Bone marrow (tissue), 2 donors: ENCODE data around the gene BRD4.
A peak's percentile ranks its signal among the peaks of the same experiment; 100 is the strongest.

Experiments used
- DNase-seq, 2 donors: peaks; one replicate each; lab custom pipeline; 2025; lab: John Stamatoyannopoulos, UW

Gene BRD4

DNA sequence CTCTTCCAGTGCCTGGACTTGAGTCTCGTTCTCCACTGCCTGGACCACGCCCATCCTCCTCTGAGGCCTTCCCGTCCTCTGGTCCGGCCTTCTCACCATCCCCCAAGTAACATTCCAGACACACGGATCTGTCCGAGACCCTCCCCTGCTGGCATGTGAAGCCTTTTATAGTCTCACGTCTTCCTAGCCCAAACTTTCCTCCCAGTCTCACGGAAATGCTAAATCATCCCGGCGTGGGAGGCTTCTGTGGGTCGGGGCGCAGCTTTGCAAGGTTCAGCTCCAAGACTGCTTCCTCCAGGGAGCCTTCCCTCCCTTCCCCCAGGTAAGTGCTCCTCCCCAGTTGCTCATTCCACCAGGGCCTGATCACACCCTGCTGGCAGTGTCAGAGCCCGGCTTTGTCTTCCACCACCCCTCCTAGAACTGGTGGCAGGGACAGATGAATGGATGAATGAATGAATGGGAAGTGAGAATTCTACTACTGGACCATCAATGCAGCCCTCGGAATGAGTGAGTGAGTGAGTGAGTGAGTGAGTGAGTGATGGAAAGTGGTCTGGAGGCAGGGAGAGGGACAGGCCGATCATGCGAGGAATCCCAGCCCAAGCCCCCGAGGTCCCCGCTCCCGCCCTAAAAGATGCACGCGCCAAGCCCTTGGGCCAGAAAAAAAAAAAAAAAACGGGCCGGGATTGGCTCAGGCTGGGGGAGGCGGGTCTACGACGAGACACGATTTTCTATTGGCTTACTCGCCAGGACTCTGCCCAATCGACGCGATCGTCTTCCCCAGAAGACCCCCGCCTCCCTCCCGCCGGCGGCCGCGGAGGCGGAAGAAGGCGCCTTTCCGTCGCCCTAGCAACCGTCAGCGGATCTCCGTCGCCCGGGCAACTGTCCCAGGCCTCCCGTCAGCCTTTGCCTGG, 109.3 kb downstream of the BRD4 start:
- DNase-seq = peak; percentile 25 to 48

DNA sequence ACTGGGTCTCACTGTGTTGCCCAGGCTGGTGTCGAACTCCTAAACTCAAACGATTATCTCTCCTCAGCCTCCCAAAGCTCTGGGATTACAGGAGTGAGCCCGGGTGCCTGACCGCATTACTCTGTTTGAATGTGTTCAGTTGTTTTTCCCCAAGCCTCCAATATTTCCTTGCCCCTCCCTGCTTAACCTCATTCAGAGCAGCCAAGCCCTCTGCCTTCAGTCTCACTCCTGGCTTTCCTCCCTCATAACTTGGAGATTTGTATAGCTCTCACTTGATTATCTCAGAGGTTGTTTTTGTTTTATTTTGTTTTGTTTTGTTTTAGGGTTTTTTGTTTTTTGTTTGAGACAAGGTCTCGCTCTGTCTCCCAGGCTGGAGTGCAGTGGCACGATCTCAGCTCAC, 111.5 kb downstream of the BRD4 start:
- DNase-seq = no peak

DNA sequence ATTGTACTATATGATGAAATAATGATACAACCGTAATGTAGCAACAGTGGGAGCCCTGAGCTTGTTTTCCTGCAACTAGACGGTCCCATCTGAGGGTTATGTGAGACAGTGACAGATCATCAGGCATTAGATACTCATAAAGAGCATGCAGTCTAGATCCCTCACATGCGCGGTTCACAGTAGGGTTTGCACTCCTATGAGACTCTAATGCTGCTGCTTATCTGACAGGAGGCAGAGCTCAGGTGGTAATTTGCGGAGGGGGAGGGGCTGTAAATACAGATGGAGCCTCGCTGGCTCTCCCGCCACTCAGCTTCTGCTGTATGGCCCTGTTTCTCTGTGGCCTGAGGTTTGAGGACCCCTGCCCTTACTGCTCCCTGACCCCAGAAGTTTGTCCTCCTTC, 113.8 kb downstream of the BRD4 start:
- no peak for DNase-seq

DNA sequence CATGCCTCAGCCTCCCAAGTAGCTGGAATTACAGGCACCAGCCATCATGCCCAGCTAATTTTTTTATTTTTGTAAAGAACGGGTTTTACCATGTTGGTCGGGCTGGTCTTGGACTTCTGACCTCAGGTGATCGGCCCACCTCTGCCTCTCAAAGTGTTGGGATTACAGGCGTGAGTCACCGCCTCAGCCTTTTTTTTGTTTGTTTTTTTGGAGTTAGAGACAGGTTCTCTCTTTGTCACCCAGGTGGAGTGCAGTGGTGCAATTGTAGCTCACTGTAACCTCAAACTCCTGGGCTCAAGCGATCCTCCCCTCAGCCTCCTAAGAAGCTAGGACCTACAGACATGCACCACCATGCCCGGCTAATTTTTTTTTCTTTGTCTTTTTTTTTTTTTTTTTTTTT, 116.0 kb downstream of the BRD4 start:
- no peak for DNase-seq

DNA sequence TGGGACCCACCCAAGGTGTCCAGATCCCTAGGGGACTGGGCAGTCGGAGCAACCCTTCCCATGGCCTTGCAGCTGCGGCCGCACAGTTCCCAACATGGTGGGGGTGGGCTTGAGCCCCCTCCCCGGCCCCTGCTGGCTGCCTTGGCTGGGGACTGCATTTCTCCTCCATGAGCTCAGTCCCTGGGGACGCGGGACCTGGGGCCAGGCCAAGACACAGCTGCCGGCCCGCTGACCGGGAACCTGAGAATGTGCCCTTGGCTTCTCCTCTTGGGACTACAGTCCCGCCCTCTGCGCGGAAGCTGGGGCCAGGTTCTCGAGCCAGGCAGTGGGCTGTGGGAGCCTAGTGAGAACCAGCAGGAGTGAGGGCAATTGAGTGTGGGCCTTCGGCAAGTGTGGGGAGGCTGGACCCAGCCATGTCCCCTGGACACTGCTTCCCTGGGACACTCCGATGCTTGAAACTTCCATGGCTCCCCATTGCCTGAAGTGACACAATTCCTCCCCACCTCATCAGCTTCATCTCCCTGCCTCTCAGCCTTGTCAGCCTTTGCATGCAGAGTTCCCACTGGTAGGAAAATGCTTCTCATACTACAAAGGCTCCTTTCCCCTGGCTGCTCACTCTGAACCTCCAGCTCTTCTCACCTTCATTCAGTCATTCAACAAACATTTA, 118.5 kb downstream of the BRD4 start:
- no peak for DNase-seq

DNA sequence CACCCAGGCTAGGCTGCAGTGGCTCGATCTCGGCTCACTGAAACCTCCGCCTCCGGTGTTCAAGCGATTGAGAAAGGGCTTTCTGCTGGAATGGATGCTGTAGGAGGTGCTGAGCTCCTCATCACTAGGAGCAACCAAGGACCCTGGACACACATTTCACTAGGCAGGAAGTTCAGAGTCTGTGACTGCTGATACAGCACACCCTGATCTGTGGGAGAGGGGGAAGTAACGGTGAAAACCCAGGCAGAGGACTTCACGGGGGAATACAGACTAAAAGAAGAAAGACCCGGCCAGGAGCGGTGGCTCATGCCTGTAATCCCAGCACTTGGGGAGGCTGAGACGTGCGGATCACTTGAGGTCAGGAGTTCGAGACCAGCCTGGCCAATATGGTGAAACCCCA, 119.6 kb downstream of the BRD4 start:
- DNase-seq = no peak

DNA sequence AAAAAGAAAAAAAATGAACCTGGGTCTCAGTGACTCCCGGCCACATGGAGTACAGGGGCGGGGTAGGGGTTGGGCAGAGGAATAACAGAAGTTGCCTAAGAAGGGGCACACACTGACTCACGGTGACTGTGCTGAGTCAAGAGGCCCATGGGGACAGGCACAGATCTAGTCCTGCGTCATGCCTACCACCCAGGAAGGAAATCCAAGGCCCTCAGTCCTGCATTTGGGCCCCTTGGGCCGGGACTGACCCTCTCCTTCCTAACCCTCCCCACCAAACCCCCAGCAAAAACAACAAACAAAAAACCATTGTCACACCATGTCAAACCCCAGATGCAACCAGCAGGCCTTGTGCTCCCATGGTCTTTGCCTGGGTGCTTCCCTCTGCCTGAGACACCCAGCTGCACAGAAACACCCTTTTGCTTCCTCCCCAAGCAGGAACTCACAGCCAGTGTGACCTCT, 122.0 kb downstream of the BRD4 start:
- DNase-seq = peak; percentile 66 to 81

DNA sequence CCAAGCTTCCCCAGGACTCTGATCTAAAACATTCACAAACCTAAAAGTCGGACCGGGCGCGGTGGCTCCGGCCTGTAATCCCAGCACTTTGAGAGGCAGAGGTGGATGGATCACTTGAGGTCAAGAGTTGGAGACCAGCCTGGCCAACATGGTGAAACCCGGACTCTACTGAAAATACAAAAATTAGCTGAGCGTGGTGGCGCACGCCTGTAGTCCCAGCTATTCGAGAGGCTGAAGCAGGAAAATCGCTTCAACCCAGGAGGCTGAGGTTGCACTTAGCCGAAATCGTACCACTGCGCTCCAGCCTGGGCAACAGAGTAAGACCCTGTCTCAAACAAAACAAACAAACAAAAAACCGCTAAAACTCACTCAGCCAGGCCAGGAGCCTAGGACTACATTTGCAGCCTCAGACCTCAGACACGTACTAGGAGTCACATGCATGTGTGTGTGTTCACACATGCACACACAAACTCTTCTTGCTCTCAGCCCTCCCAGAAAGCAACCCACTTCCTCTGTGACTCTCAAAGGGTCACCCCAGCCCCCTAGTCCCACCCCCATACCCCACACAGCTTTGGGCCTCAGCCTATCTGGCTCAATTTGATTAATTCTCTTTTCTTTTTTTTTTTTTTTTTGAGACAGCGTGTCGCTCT, 130.8 kb downstream of the BRD4 start:
- no peak for DNase-seq

DNA sequence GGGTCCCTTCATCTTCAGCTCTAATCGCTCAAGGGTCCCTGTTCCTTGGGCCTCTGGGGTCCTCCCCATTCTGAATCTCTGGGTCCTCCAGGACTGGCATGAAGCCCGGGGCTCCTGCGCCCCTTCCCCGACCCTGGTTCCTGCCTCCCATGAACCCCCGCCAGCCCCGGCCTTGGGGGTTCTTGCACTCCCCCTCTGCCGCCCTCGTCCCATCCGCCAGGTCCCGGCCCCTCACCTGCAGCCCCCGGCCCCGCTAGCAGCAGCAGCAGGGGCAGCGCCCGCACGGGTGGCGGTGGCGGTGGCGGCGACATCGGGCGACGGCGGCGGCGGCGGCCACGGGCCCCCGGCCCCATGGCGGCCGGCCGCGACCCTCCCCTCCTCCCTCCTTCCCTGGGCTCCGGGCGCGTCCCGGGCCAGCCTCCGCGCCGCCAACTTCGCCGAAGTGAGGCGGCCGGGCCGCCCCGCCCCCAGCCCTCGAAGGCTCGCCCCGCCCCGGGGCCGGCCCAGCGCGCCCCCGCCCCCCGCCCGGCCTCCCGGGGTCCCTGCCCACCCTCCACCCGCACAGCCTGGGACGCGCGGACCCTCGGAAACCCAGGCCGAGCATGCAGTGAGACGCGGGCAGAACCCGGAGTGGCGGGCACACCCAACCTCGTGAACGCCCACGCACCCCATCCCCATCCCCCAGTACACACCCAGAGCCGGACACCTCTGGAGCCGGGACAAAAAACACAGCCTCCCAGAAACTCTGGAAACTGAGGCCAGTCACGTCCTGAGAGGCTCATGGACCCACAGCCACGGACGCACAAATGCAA, 131.6 kb downstream of the BRD4 start, which contains the start of gene NOTCH3:
Gene NOTCH3, minus strand, starts transcription at position 443 of the 812 bp plus-strand sequence. Its CDS starts 90 bp downstream, at position 353.
- DNase-seq = no peak

DNA sequence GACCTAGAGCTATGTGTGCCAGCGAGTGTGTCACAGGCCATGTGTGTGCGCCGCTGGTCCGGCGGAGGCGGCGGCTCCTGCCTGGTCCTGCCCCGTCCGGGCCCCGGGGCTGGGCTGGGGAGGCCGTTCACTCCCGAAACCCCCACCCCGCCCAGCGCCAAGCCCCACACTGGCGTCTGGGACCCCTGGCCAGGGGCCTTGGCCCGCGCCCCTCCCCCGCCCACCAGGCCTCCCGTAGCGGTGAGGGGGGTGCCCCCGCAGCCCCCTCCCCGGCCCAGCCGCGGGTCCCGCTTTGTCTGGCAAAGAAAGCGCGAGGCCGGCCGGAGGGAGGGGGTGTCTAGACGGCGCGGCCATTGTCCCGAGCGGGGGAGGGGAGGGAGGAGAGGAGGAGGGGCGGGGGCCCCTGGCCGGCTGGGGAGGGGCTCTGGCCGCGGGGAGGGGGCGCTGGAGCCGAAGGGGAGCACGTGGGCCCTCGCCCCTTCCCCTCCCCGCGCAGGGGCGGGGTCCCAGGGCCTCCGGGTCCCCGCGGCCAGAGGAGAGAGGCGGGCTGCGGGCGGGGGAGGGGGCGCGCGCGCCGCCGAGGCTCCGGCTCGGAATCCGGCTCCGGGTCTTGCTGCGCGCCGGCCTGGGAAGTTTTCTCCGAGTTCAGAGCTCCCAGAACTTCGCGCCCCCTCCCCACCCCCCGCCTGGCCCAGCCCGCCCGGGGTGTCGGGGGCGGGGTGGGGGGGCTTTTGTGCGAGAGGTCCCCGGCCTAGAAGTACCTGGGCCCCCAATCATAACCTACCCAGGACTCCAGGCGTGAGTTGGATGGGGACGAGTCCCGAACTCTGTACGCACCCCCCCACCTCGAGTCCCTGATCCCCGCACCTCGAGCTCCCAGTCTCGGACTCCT, 132.4 kb downstream of the BRD4 start:
- DNase-seq = no peak

DNA sequence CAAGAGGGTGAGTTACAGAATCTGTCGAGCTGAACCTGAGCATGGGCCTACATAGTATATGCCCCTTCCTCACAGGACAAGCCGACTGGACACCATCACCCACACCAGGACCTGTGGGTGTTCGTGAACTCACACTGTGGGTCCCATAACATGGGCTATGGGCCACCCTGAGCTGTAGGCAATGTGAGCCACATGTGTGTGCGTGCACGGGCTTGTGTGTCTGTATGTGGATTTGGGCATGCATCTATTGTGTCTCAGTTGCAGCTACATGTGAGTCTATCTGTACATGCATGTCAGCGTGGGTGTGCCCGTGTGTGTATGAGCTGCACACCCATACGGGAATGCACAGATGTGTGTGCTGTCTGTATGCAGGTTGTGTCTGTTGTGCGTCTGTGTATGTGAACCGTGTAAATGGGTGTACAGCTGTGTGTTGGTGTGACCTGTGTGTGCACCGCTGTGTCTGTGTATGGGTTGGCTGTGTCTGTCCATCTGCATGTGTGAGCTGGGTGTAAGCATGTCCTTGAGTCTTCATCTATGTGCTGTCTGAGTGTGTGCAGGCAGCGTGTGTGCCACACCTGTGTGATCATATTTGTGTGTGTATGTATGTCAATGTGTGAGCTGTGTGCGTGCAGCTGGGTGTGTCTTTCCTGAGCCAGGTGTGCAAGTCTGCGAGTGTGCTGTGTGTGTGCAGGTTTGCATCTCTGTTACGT, 133.2 kb downstream of the BRD4 start:
- no peak for DNase-seq

DNA sequence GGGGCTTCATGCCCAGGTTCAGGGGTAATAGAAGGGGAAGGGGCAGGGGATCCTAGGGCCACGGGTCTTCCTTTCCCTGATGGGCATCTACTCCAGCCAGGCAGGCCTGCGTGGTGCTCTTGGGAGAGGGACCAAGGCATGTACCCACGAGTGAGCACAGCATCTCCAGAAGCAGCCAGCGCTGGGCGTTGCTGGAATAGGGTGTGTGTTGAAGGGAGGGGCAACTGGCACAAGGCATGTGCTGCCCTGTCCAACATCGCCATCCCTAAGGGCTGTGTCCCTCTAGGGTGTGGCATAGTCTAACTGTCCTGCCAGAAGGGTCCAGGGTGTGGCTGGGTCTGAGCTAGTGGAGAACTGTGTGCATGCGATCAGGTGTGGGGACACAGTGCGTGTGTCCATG, 134.4 kb downstream of the BRD4 start:
- DNase-seq = no peak

DNA sequence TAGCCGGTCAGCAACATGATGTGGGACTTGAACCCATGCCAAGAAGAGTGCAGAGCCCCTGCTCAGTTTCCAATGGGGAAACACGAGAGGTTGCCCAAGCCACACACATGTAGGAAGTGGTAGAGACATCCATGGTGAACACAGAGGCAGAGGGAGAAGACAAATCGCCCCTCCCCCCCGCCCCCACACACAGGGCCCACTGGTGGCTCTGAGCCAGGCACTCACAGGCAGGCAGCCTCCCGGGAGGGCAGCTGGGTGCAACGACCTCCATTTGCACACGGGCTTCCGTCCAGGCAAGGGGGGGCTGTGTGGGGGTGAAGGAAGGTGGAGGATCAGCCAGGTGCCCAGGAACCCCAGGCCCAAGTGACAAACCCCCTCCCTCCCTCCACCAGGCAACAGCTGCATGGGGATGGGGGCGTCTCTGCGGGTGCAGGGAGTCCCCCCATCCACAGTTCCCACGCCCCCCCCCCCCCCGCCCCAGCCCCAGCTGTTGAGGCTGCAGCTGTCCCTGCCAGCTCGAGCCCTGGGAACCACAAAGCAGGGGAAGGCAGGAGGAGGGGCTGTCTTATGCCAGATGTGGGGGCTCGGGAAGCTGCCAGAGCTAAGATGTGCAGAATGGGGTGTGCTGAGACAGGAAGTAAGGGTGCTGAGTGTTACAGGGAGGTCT, 134.9 kb downstream of the BRD4 start:
- DNase-seq = peak in 1 of 2 donors; percentile 76

DNA sequence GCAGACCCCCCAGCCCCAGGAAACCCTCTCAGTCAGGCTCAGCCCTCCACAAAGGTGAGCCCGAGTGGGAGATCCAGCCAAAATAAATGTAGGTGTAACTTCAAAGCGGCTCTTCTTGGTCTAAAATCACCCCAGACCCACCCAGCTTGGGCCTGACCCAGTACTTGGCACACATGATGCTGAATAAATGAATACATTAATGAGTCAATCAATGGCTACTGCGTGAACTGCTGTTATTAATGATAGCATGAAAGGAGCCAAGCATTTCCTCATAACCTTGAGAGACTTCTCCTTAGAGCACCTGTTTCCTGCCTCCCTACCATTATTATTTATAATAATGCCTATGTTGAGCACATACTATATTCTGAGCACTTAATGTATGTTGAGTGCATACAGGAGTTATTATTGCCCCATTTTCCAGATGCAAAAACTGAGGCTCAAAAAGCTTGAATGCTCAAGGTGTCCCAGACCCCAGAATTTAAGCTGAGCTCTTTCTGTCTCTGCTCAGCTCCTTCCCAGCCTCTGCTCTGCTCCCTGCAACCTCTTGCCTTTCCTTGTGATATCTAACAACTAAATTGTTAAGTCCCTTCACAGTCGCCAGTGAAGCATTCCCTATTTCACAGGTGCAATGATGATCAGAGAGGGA, 135.9 kb downstream of the BRD4 start:
- no peak for DNase-seq

DNA sequence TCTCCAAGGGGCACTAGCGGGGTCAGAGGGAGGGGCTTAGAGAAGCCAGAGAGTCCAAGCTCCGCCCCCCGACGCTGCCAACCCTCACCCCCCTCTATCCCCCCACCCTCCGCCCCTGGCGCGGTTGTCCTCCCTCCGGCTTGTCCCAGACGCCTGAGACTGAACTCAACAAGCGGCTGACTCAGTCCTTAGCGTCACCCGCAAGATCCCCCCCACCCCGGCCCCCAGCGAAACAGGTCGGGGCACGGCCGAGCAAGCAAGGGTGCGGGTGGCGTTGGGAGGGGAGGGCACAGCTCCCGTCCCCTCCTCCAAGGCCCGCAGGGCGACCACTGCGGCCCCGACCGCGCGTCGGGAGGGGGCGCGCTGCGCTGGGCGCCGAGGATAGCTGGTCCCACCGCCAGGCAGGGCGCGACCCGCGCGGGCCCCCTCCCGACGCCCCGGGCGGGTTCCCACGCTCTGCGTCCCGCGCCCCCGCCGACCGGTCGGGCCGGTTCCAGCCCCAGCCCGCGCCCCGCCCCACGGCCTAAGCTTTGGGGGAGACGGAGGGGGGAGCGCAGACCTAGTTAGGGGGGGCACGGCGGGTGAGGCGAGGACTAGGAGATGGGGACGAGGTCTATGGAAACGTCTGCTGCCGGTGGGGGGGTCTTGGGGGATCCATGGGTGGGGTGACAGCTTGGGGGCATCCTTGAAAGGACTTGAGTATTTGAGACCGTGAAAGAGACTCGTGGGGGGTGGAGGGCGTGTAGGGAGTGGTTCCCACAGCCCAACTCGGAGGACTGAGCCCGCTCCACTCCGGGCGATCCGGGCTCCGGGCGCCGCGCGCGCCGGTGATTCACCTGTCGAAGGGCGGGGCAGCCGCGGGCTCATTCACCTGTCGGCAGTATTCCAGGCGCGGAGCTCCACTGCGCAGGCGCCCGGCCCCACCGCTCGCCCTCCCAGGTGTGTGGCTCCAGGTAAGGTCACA, 136.7 kb downstream of the BRD4 start:
- DNase-seq = peak; percentile 23 to 47

DNA sequence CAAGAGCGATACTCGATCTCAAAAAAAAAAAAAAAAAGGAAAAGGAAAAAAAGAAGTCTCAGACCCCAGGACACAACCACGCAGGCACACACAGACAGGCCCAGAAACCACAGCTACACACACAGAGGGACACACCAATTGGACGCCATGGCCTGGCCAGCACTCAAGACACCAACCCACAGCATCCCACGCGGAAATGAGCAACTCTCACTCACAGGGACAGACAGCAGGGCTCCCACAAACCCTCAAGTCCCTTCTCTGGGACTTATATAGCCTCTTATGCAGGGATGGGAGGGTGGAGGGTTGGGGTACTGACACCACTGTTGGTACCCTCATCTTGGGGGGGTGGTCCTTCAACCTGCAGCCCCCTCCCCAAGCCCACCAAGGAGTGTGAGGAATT, 137.4 kb downstream of the BRD4 start:
- DNase-seq = no peak

DNA sequence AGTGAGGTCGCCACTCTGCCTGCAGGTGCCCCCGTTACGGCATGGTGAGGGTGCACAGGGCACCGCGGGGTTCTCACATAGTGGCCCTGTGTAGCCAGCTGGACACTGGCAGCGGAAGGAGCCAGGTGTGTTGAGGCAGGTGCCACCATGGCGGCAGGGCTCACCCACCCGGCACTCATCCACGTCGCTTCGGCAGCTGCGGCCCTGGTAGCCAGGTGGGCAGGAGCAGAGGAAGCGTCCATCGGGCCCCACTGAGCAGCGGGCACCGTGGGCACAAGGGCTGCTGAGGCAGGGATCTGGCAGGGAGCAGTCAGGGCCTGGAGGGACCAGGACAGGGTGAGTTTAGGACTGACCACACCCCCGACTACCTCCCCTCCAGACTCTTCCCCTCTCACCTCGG, 140.4 kb downstream of the BRD4 start:
- no peak for DNase-seq

DNA sequence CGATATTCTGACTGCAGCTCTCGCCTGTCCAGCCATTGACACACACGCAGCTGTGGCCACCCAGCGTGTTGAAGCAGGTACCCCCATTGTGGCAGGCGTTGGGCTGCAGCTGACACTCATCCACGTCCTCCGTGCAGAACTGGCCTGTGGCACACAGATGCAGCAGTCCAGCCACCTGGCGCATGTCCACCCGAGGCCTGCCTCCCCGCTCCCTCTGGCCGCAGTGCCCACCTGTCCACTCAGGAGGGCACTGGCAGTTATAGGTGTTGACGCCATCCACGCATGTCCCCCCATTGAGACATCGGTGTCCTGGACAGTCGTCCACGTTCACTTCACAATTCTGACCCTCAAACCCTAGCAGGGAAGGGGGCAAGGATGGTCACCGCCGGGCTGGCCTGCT, 140.8 kb downstream of the BRD4 start:
- no peak for DNase-seq
